ENCODE results near the gene NOP16. TPM values are rescaled to one million over a fixed set of nuclear protein-coding genes. Genes with fewer than 3 reads are reported as not detected.

Gene NOP16
- total RNA-seq, 2 donors from 2014 or later = 17.5 to 18.1 TPM

DNA sequence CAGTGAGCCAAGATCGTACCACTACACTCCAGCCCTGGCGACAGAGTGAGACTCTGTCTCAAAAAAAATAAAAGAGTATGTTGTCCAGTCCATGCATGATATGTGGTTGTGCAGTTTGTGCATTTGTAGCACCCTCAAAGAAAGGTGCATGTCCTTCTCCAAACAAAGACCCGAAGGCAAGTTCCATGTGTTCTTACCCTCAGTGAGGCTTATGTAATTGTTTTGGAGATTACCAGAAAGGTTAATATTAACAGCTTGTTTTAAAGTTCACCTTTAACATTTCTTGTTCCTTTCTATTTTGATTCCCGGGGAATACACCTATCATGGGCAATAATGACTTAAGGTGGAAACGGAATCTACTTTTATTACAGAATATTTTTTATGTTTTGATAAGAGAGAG, 49.1 kb downstream of the NOP16 start:
- intact Hi-C loops (cut with DNase I) = no loop called here

GRCh38 chr5:176337913-176338312, 50.5 kb downstream of the NOP16 start:
- intact Hi-C loops (cut with DNase I) = no loop called here
- no peak for DNase-seq (ENCODE audit: low spot score)

More for the DNA sequence above, 49.1 kb downstream of the NOP16 start:
- DNase-seq (ENCODE audit: low spot score) = no peak

- intact Hi-C loops (cut with DNase I) = no loop called here
- DNase-seq (ENCODE audit: low spot score) = no peak
Measured at GRCh38 chr5:176334031-176334770, 54.2 kb downstream of the NOP16 start.

Small RNA genes within 50 kb of the gene (microRNA-seq; reads per million reads assigned to microRNA genes)
- 6.8 to 13.6 reads per million in 2 donors for gene MIR1271 (ENCODE audit: borderline microRNAs expressed in 2 of 2)

Other genes with a start within 250 kb of the NOP16 start
- 10 to 100 TPM in 1 of 2 donors, 1 to 10 TPM in 1; 8.3 to 10.9 TPM for gene SIMC1, start 150.2 kb downstream of the NOP16 start, total RNA-seq
- gene KIAA1191, start 26.8 kb downstream of the NOP16 start, total RNA-seq = 10 to 100 TPM; 80.9 to 90.2 TPM
- 10 to 100 TPM; 12.4 to 15.2 TPM for gene ARL10, start 23.1 kb downstream of the NOP16 start, total RNA-seq
- gene HIGD2A, start 153 bp upstream of the NOP16 start, total RNA-seq = 10 to 100 TPM; 66.9 to 90.4 TPM
- 100 to 1,000 TPM; 147 to 179 TPM for gene CLTB, start 27.9 kb upstream of the NOP16 start, total RNA-seq
- 10 to 100 TPM; 27.3 to 27.7 TPM for gene FAF2, start 59.8 kb upstream of the NOP16 start, total RNA-seq
- 10 to 100 TPM; 16.2 to 16.6 TPM for gene RNF44, start 148.8 kb upstream of the NOP16 start, total RNA-seq
- gene CDHR2, start 160.7 kb upstream of the NOP16 start, total RNA-seq = under 1 TPM in 1 of 2 donors, not detected in 1; 0.14 TPM
- 1 to 10 TPM in 1 of 2 donors, under 1 TPM in 1; 0.37 to 1.1 TPM for gene GPRIN1, start 221.6 kb upstream of the NOP16 start, total RNA-seq
- not detected for gene SNCB, start 241.9 kb upstream of the NOP16 start, total RNA-seq
- gene EIF4E1B, start 242.1 kb upstream of the NOP16 start, total RNA-seq = not detected

Data from posterior vena cava (tissue), 2 donors.